SK-N-SH (cell line): Measurements from ENCODE around the gene TXNDC2. TPM values are rescaled to one million over a fixed set of nuclear protein-coding genes. Genes with fewer than 3 reads are reported as not detected.

ENCODE experiments used
- CTCF ChIA-PET: fragments of 300-600, 350-600 bp; formaldehyde crosslinking; extraction: SDS; loops from one replicate; lab custom pipeline; 2021; lab: Yijun Ruan, JAX
- POLR2A ChIA-PET: fragments of 350-600 bp; sonication (Branson Sonifier 250); formaldehyde crosslinking; extraction: SDS; loops from one replicate; lab custom pipeline; 2020; ENCODE audit warnings: antibody characterized with exemption, inconsistent platforms; lab: Yijun Ruan, JAX
- DNase-seq: peaks from one replicate; pipeline ENCODE4 v3.0.0; 2012
- H2AFZ ChIP-seq: fragments of 200-600 bp; sonication (generic); 2 replicates; pipeline ENCODE4 v1.8.1; 2016; ENCODE audit warnings: antibody characterized with exemption, mild to moderate bottlenecking, low read depth
- H3F3A ChIP-seq: fragments of 200-600 bp; sonication (generic); replicated peaks from 2 replicates; pipeline ENCODE3; 2016; ENCODE audit warnings: antibody characterized with exemption, mild to moderate bottlenecking; ENCODE audit not compliant: insufficient read depth
- H3K27ac ChIP-seq, 2 experiments: fragments of 200-500 bp in 1 of 2; fragments of 200-600 bp in 1 of 2; sonication (Bioruptor generic) in 1 of 2; sonication (generic), shearing (Covaris generic) in 1 of 2; 2 replicates each; pipeline versions ENCODE4 v1.5.1 to v1.6.1; 2014 to 2016; ENCODE audit warnings: low read depth in 2 of 2, inconsistent platforms in 1 of 2, low read length in 1 of 2, mild to moderate bottlenecking in 1 of 2, mixed read lengths in 1 of 2
- H3K27me3 ChIP-seq: fragments of 200-600 bp; sonication (generic), shearing (Covaris generic); 2 replicates; pipeline ENCODE4 v1.6.1; 2016; ENCODE audit warnings: mixed run types; ENCODE audit not compliant: insufficient read depth
- H3K36me3 ChIP-seq, 2 experiments: fragments of 200-500 bp in 1 of 2; fragments of 200-600 bp in 1 of 2; sonication (Bioruptor generic) in 1 of 2; sonication (generic) in 1 of 2; replicated peaks in 1 of 2; 2 replicates each; pipeline versions ENCODE3 to v1.5.1; 2014 to 2016; ENCODE audit warnings: low read length in 1 of 2, mild to moderate bottlenecking in 1 of 2; ENCODE audit not compliant: insufficient read depth in 2 of 2, control insufficient read depth in 1 of 2
- H3K4me1 ChIP-seq, 2 experiments: fragments of 200-500 bp in 1 of 2; fragments of 200-600 bp in 1 of 2; sonication (Bioruptor generic) in 1 of 2; sonication (generic), shearing (Covaris generic) in 1 of 2; 2 replicates each; pipeline versions ENCODE4 v1.5.1 to v1.6.1; 2014 to 2016; ENCODE audit warnings: low read depth in 1 of 2, low read length in 1 of 2, mixed run types in 1 of 2; ENCODE audit not compliant: insufficient read depth in 2 of 2, control insufficient read depth in 1 of 2
- H3K4me2 ChIP-seq: fragments of 200-600 bp; sonication (generic), shearing (Covaris generic); 2 replicates; pipeline ENCODE4 v1.6.1; 2017; ENCODE audit warnings: mixed run types
- H3K4me3 ChIP-seq, 2 experiments: fragments of 200-500 bp in 1 of 2; fragments of 200-600 bp in 1 of 2; sonication (Bioruptor generic) in 1 of 2; sonication (generic), shearing (Covaris generic) in 1 of 2; 2 replicates each; pipeline versions ENCODE4 v1.5.1 to v1.8.1; 2014 to 2016; ENCODE audit warnings: low read depth in 2 of 2, inconsistent platforms in 1 of 2, low read length in 1 of 2, mild to moderate bottlenecking in 1 of 2, mixed read lengths in 1 of 2, moderate library complexity in 1 of 2
- H3K79me2 ChIP-seq: fragments of 200-600 bp; sonication (generic); 2 replicates; pipeline ENCODE4 v1.8.1; 2017; ENCODE audit warnings: mild to moderate bottlenecking; ENCODE audit not compliant: insufficient read depth
- H3K9ac ChIP-seq: fragments of 200-600 bp; sonication (generic); 2 replicates; pipeline ENCODE4 v1.6.1; 2017; ENCODE audit warnings: mixed run types
- H3K9me2 ChIP-seq: fragments of 200-600 bp; sonication (generic); 2 replicates; pipeline ENCODE4 v1.6.1; 2017; ENCODE audit warnings: mixed run types
- H3K9me3 ChIP-seq: fragments of 200-600 bp; sonication (generic); 2 replicates; pipeline ENCODE4 v1.6.1; 2017; ENCODE audit warnings: mixed run types, mild to moderate bottlenecking, moderate library complexity
- H4K20me1 ChIP-seq: fragments of 200-600 bp; sonication (generic); 2 replicates; pipeline ENCODE4 v1.6.1; 2017; ENCODE audit warnings: mild to moderate bottlenecking, mixed run types; ENCODE audit not compliant: insufficient read depth
- CHD2 ChIP-seq: fragments of 150-350 bp; IDR thresholded peaks from 2 replicates; pipeline ENCODE4 v1.6.1; 2018; ENCODE audit warnings: low read length; ENCODE audit not compliant: partially characterized antibody
- ELF1 ChIP-seq: IDR thresholded peaks from 2 replicates; pipeline ENCODE4 v1.4.0; 2012
- EZH2phosphoT487 ChIP-seq: fragments of 200-600 bp; sonication (generic); IDR thresholded peaks from 2 replicates; pipeline ENCODE4 v1.6.1; 2017; ENCODE audit warnings: low read depth, mixed run types, mild to moderate bottlenecking, antibody characterized with exemption, moderate library complexity, borderline replicate concordance
- FOSL2 ChIP-seq: IDR thresholded peaks from 2 replicates; pipeline ENCODE4 v1.4.0; 2012; ENCODE audit warnings: low read depth, mild to moderate bottlenecking, moderate library complexity, borderline replicate concordance
- FOXJ3 ChIP-seq: sonication (generic); formaldehyde crosslinking; IDR thresholded peaks from 2 replicates; pipeline ENCODE4 v1.5.1; 2020; ENCODE audit warnings: mild to moderate bottlenecking, missing genetic modification reagents
- JUND ChIP-seq: IDR thresholded peaks from 2 replicates; pipeline ENCODE4 v1.4.0; 2012
- MEF2A ChIP-seq: IDR thresholded peaks from 2 replicates; pipeline ENCODE4 v1.4.0; 2012; ENCODE audit warnings: low read depth, borderline replicate concordance
- MXI1 ChIP-seq: IDR thresholded peaks from 2 replicates; pipeline ENCODE4 v1.6.1; 2012; ENCODE audit warnings: mild to moderate bottlenecking, low read depth, low read length, improper control_type of control experiment
- NFIC ChIP-seq: IDR thresholded peaks from 2 replicates; pipeline ENCODE4 v1.4.0; 2012; ENCODE audit warnings: borderline replicate concordance
- NRF1 ChIP-seq: IDR thresholded peaks from 2 replicates; pipeline ENCODE4 v1.6.1; 2012; ENCODE audit warnings: low read depth, mild to moderate bottlenecking, low read length
- POLR2AphosphoS5 ChIP-seq: IDR thresholded peaks from 2 replicates; pipeline ENCODE4 v1.6.1; 2012; ENCODE audit warnings: low read depth, low read length
- RAD21 ChIP-seq: IDR thresholded peaks from 2 replicates; pipeline ENCODE4 v1.6.1; 2012; ENCODE audit warnings: mild to moderate bottlenecking, low read length
- RCOR1 ChIP-seq: fragments of 150-350 bp; IDR thresholded peaks from 2 replicates; pipeline ENCODE4 v1.6.1; 2017; ENCODE audit warnings: antibody characterized with exemption, low read length
- RFX5 ChIP-seq: IDR thresholded peaks from 2 replicates; pipeline ENCODE4 v1.6.1; 2012; ENCODE audit warnings: mild to moderate bottlenecking, improper control_type of control experiment, low read length
- RXRA ChIP-seq: IDR thresholded peaks from 2 replicates; pipeline ENCODE4 v1.4.0; 2012; ENCODE audit warnings: low read depth, mild to moderate bottlenecking, borderline replicate concordance
- SMC3 ChIP-seq: IDR thresholded peaks from 2 replicates; pipeline ENCODE4 v1.6.1; 2012; ENCODE audit warnings: low read depth, low read length, improper control_type of control experiment
- TAF1 ChIP-seq: IDR thresholded peaks from 2 replicates; pipeline ENCODE4 v1.6.1; 2012; ENCODE audit warnings: low read depth, mild to moderate bottlenecking, low read length, moderate library complexity, borderline replicate concordance
- TCF12 ChIP-seq: IDR thresholded peaks from 2 replicates; pipeline ENCODE4 v1.4.0; 2012
- TEAD4 ChIP-seq: IDR thresholded peaks from 2 replicates; pipeline ENCODE4 v1.4.0; 2012; ENCODE audit warnings: mild to moderate bottlenecking, borderline replicate concordance; ENCODE audit not compliant: insufficient read depth
- USF2 ChIP-seq: fragments of 150-350 bp; IDR thresholded peaks from 2 replicates; pipeline ENCODE4 v1.6.1; 2017; ENCODE audit warnings: antibody characterized with exemption, low read length, low read depth, borderline replicate concordance
- YY1 ChIP-seq: IDR thresholded peaks from 2 replicates; pipeline ENCODE4 v1.4.0; 2012; ENCODE audit warnings: low read depth, mild to moderate bottlenecking
- WGBS: methylation state at CpG from one replicate; pipeline ENCODE4 v1.1.6; 2017; ENCODE audit warnings: low lambda C conversion rate; 5-methylcytosine and 5-hydroxymethylcytosine counted together
- polyA plus RNA-seq, 3 experiments: library from polyadenylated mRNA; depleted of rRNA; stranded (reverse); fragments of >200 nt; gene quantifications; 2 replicates each; pipeline ENCODE4 v1.2.3, GENCODE V29; 2012
- TF ChIP-seq, protein P1 (sequence below): IDR thresholded peaks from 2 replicates; pipeline ENCODE4; 2012
- TF ChIP-seq, protein P2 (sequence below): IDR thresholded peaks from 2 replicates; pipeline ENCODE4 v1.4.0; 2012; ENCODE audit warnings: low read depth, borderline replicate concordance
- TF ChIP-seq, protein P3 (sequence below): fragments of 200-600 bp; sonication (generic); IDR thresholded peaks from 2 replicates; pipeline ENCODE4 v1.6.1; 2017; ENCODE audit warnings: antibody characterized with exemption, mild to moderate bottlenecking, moderate library complexity
- TF ChIP-seq, protein P4 (sequence below): fragments of 150-350 bp; IDR thresholded peaks from 2 replicates; pipeline ENCODE4 v1.6.1; 2016; ENCODE audit warnings: mild to moderate bottlenecking, low read depth, low read length
- TF ChIP-seq, protein P5 (sequence below): IDR thresholded peaks from 2 replicates; pipeline ENCODE4 v1.4.0; 2012; ENCODE audit warnings: low read depth, borderline replicate concordance

The TXNDC2 gene
- polyA plus RNA-seq, 1 of the 3 experiments (the other 2 are of a cell fraction): 0.07 TPM

- no peaks in the 10 kb centered on the region for H3K9me3 ChIP-seq
- H3K4me2 ChIP-seq: peak overlapping the region; percentile 67
- 9% methylated on average over 9 of the region's 9 CpGs for WGBS
- H3K9me2 ChIP-seq: no peaks in the 10 kb centered on the region
- H3K27ac ChIP-seq: peak overlapping the region; percentile 58 to 90; a peak in 3 of 4 replicates
- H3K4me3 ChIP-seq: peak overlapping the region; percentile 31 to 50; a peak in 3 of 4 replicates
- peak overlapping the region; percentile 93 for H2AFZ ChIP-seq
- H3K79me2 ChIP-seq: no peaks in the 10 kb centered on the region
- no peaks in the 10 kb centered on the region for H4K20me1 ChIP-seq
- peaks cover 0 to 4% of the 10 kb centered on the region in 2 experiments; a peak in 2 of 4 replicates for H3K4me1 ChIP-seq
- no peaks in the 10 kb centered on the region for H3K36me3 ChIP-seq
- H3K27me3 ChIP-seq: no peaks in the 10 kb centered on the region
- DNase-seq: peak; percentile 20
- POLR2A ChIA-PET: no interaction called here
- H3K9ac ChIP-seq: peak overlapping the region; percentile 75
- peaks cover 20% of the 10 kb centered on the region for H3F3A ChIP-seq
- CTCF ChIA-PET: no interaction called here
- TF ChIP-seq, protein P1, sequence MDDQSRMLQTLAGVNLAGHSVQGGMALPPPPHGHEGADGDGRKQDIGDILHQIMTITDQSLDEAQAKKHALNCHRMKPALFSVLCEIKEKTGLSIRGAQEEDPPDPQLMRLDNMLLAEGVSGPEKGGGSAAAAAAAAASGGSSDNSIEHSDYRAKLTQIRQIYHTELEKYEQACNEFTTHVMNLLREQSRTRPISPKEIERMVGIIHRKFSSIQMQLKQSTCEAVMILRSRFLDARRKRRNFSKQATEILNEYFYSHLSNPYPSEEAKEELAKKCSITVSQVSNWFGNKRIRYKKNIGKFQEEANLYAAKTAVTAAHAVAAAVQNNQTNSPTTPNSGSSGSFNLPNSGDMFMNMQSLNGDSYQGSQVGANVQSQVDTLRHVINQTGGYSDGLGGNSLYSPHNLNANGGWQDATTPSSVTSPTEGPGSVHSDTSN: no peak
- TF ChIP-seq YY1 (peak; percentile 65; the same call in 1 of the 2 replicates), TAF1 (peak; percentile 59; the same call in 1 of the 2 replicates), RFX5 (no peak), TCF12 (peak; percentile 54), RXRA (peak; percentile 60; the same call in 1 of the 2 replicates), USF2 (no peak), TEAD4 (0 out of 2 replicates have a peak, but pooled peaks have one; percentile 55), CHD2 (no peak), SMC3 (no peak), JUND (peak; percentile 31), NFIC (peak; percentile 9; the same call in 1 of the 2 replicates), POLR2AphosphoS5 (peak; percentile 80), RAD21 (no peak), MEF2A (no peak), EZH2phosphoT487 (no peak), RCOR1 (no peak), ELF1 (no peak), NRF1 (no peak), FOXJ3 (no peak), FOSL2 (peak; percentile 66; the same call in 1 of the 2 replicates), MXI1 (no peak)
- TF ChIP-seq, protein P2, sequence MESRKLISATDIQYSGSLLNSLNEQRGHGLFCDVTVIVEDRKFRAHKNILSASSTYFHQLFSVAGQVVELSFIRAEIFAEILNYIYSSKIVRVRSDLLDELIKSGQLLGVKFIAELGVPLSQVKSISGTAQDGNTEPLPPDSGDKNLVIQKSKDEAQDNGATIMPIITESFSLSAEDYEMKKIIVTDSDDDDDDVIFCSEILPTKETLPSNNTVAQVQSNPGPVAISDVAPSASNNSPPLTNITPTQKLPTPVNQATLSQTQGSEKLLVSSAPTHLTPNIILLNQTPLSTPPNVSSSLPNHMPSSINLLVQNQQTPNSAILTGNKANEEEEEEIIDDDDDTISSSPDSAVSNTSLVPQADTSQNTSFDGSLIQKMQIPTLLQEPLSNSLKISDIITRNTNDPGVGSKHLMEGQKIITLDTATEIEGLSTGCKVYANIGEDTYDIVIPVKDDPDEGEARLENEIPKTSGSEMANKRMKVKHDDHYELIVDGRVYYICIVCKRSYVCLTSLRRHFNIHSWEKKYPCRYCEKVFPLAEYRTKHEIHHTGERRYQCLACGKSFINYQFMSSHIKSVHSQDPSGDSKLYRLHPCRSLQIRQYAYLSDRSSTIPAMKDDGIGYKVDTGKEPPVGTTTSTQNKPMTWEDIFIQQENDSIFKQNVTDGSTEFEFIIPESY: no peak
- TF ChIP-seq, protein P3, sequence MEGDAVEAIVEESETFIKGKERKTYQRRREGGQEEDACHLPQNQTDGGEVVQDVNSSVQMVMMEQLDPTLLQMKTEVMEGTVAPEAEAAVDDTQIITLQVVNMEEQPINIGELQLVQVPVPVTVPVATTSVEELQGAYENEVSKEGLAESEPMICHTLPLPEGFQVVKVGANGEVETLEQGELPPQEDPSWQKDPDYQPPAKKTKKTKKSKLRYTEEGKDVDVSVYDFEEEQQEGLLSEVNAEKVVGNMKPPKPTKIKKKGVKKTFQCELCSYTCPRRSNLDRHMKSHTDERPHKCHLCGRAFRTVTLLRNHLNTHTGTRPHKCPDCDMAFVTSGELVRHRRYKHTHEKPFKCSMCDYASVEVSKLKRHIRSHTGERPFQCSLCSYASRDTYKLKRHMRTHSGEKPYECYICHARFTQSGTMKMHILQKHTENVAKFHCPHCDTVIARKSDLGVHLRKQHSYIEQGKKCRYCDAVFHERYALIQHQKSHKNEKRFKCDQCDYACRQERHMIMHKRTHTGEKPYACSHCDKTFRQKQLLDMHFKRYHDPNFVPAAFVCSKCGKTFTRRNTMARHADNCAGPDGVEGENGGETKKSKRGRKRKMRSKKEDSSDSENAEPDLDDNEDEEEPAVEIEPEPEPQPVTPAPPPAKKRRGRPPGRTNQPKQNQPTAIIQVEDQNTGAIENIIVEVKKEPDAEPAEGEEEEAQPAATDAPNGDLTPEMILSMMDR: no peak
- TF ChIP-seq, protein P4, sequence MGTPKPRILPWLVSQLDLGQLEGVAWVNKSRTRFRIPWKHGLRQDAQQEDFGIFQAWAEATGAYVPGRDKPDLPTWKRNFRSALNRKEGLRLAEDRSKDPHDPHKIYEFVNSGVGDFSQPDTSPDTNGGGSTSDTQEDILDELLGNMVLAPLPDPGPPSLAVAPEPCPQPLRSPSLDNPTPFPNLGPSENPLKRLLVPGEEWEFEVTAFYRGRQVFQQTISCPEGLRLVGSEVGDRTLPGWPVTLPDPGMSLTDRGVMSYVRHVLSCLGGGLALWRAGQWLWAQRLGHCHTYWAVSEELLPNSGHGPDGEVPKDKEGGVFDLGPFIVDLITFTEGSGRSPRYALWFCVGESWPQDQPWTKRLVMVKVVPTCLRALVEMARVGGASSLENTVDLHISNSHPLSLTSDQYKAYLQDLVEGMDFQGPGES: no peak
- TF ChIP-seq, protein P5, sequence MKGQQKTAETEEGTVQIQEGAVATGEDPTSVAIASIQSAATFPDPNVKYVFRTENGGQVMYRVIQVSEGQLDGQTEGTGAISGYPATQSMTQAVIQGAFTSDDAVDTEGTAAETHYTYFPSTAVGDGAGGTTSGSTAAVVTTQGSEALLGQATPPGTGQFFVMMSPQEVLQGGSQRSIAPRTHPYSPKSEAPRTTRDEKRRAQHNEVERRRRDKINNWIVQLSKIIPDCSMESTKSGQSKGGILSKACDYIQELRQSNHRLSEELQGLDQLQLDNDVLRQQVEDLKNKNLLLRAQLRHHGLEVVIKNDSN: no peak
Observed at GRCh38 chr18:9876867-9877654, 8.7 kb upstream of the TXNDC2 start.
